Cardiac muscle cell (in vitro differentiated cells and primary cell): ENCODE data around the gene F13B. TPM values are rescaled to one million over a fixed set of nuclear protein-coding genes. Genes with fewer than 3 reads are reported as not detected.

Source experiments
- DNase-seq, 2 donors: peaks; one replicate each; pipeline versions ENCODE4 v3.0.0 to v3.0.0-alpha.2; 2010 to 2017; ENCODE audit warnings: low read depth in 1 of 2, low spot score in 1 of 2
- H3K27ac ChIP-seq: fragments of 200-600 bp; sonication (generic); 2 replicates; pipeline ENCODE4 v1.5.1; 2016
- H3K27me3 ChIP-seq: fragments of 200-600 bp; sonication (generic); 2 replicates; pipeline ENCODE4 v1.6.0; 2016; ENCODE audit warnings: control low read depth
- H3K36me3 ChIP-seq: fragments of 200-600 bp; sonication (generic); 2 replicates; pipeline ENCODE4 v1.5.1; 2016; ENCODE audit warnings: control low read depth
- H3K4me1 ChIP-seq: fragments of 200-600 bp; sonication (generic); 2 replicates; pipeline ENCODE4 v1.8.1; 2017; ENCODE audit warnings: low read depth, mild to moderate bottlenecking, mixed run types
- H3K4me3 ChIP-seq: fragments of 200-600 bp; sonication (generic); 2 replicates; pipeline ENCODE4 v1.5.1; 2016; ENCODE audit warnings: mild to moderate bottlenecking
- H3K9me3 ChIP-seq: fragments of 200-600 bp; sonication (generic); 2 replicates; pipeline ENCODE4 v1.5.1; 2017; ENCODE audit warnings: low read depth, mild to moderate bottlenecking, control low read depth
- CTCF ChIP-seq: IDR thresholded peaks from 2 replicates; pipeline ENCODE4 v1.5.1; 2012; ENCODE audit warnings: low read depth, mild to moderate bottlenecking, low read length
- polyA plus RNA-seq: library from polyadenylated mRNA; unstranded; fragments of >200 nt; fragmentation: Nextera tagmentation; extraction: Ambion mirVana; gene quantifications from 2 replicates; pipeline ENCODE4 v1.2.1, GENCODE V29; 2016
- total RNA-seq: library from RNA; depleted of rRNA; stranded (reverse); fragments of >200 nt; gene quantifications from 2 replicates; pipeline ENCODE4 v1.2.3, GENCODE V29; 2016

The F13B gene
- total and polyA plus RNA-seq, 2 experiments from 2014 or later: not detected

- Histone ChIP-seq H3K27ac (no peak overlapping the region), H3K27me3 (no peaks in the 10 kb centered on the region), H3K9me3 (no peaks in the 10 kb centered on the region), H3K36me3 (no peaks in the 10 kb centered on the region), H3K4me3 (no peak overlapping the region), H3K4me1 (no peaks in the 10 kb centered on the region)
- TF ChIP-seq CTCF: no peak
- no peak for DNase-seq
These were observed 378 bp upstream of the F13B start for GRCh38 chr1:197067457-197067818.

GRCh38 chr1:197066277-197066676, 783 bp downstream of the F13B start:
- no peaks in the 10 kb centered on the region for H3K36me3 ChIP-seq
- H3K27ac ChIP-seq: no peak overlapping the region
- H3K4me1 ChIP-seq: no peaks in the 10 kb centered on the region
- H3K9me3 ChIP-seq: no peaks in the 10 kb centered on the region
- H3K27me3 ChIP-seq: no peaks in the 10 kb centered on the region
- no peak overlapping the region for H3K4me3 ChIP-seq
- DNase-seq: no peak
- no peak for TF ChIP-seq CTCF

- peak in 1 of 2 donors; percentile 87 for DNase-seq
- Histone ChIP-seq H3K27ac (no peak overlapping the region), H3K4me1 (no peaks in the 10 kb centered on the region), H3K4me3 (no peak overlapping the region), H3K36me3 (no peaks in the 10 kb centered on the region), H3K27me3 (no peaks in the 10 kb centered on the region), H3K9me3 (no peaks in the 10 kb centered on the region)
- TF ChIP-seq CTCF: no peak
These were observed 1.5 kb downstream of the F13B start for GRCh38 chr1:197065559-197065958.

- no peak overlapping the region for H3K4me3 ChIP-seq
- no peak overlapping the region for H3K27ac ChIP-seq
- no peak for TF ChIP-seq CTCF
- no peaks in the 10 kb centered on the region for H3K9me3 ChIP-seq
- no peaks in the 10 kb centered on the region for H3K4me1 ChIP-seq
- no peaks in the 10 kb centered on the region for H3K36me3 ChIP-seq
- H3K27me3 ChIP-seq: no peaks in the 10 kb centered on the region
- DNase-seq: peak in 1 of 2 donors; percentile 10
These were observed 3.8 kb downstream of the F13B start for GRCh38 chr1:197063212-197063611.

GRCh38 chr1:197062692-197063091, 4.4 kb downstream of the F13B start:
- DNase-seq: no peak
- H3K4me1 ChIP-seq: no peaks in the 10 kb centered on the region
- no peaks in the 10 kb centered on the region for H3K27me3 ChIP-seq
- no peaks in the 10 kb centered on the region for H3K36me3 ChIP-seq
- no peak for TF ChIP-seq CTCF
- H3K4me3 ChIP-seq: no peak overlapping the region
- no peaks in the 10 kb centered on the region for H3K9me3 ChIP-seq
- H3K27ac ChIP-seq: no peak overlapping the region

- no peaks in the 10 kb centered on the region for H3K9me3 ChIP-seq
- no peak overlapping the region for H3K4me3 ChIP-seq
- no peak for TF ChIP-seq CTCF
- H3K4me1 ChIP-seq: no peaks in the 10 kb centered on the region
- no peak for DNase-seq
- no peaks in the 10 kb centered on the region for H3K27me3 ChIP-seq
- H3K36me3 ChIP-seq: no peaks in the 10 kb centered on the region
- H3K27ac ChIP-seq: no peak overlapping the region
These were observed 18.0 kb downstream of the F13B start for GRCh38 chr1:197049100-197049499.
